ENCODE data around the gene RPRD1B.

GRCh38 chr20:38132156-38132909 lies 98.8 kb downstream of the RPRD1B start:
- TF ChIP-seq CTCF (conservative IDR thresholded peaks at IDR 0.05) (no peak), EZH2 (IDR thresholded peaks at IDR 0.05; ENCODE audit: low read depth) (no peak)

Measured in PC-9 (cell line).